HEK293T (cell line): ENCODE measurements around the gene FBXL19.

Experiments used
- ARNT ChIP-seq: fragments of 450-650 bp; IDR thresholded peaks from 2 replicates; pipeline ENCODE4 v1.6.1; 2017; ENCODE audit warnings: mild to moderate bottlenecking
- BHLHE40 ChIP-seq: fragments of 450-650 bp; IDR thresholded peaks from 2 replicates; pipeline ENCODE4 v1.6.1; 2016; ENCODE audit warnings: mild to moderate bottlenecking, moderate library complexity, borderline replicate concordance

DNA sequence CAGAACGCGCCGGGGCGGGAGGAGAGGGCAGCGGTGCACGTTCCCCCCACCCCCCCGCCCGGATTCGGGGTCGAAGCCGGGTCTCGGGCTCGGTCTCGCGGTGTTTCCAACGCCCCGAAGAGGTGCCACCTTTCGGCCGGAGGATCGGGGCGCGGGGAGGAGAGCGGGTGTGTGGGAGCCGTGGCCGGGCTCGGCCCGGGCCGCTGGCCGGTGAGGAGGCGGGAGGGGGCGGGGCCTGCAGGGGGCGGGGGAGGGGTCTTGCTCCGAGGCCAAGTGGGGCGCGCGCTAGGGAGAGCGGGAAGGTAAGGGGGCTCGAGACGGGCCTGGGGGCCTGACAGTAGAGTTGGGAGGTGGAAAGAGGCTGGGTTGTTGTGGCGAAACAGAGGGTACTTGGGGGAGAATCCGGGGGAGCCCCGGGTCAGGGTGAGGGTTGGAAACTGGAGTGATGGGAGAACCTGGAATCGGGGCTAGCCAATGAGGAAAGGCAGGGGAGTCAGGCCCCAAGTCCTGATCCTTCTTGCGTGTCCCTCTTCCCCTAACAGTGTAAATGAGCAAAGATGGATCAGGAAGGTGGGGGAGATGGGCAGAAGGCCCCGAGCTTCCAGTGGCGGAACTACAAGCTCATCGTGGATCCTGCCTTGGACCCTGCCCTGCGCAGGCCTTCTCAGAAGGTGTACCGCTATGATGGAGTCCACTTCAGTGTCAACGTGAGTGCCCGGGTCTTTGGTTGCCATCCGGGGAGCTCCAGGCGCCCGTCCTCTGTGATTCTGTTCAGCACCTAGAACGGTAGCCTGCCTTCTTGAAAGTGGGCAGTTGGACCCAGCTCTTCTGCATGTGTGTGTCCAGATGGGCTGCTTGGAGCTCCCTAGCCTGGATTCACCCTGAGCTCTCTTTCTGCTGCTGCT lies 35.1 kb downstream of the FBXL19 start:
- TF ChIP-seq ARNT (no peak), BHLHE40 (no peak)
